Islet precursor cell (in vitro differentiated cells): ENCODE data around the gene SBF2.
A peak's percentile ranks its signal among the peaks of the same experiment; 100 is the strongest.
"Not testable (repeated sequence)": the region's sequence is repeated elsewhere in the genome, so short reads cannot be mapped to it uniquely, and the experiment has no call there.

Experiments used
- DNase-seq: peaks from one replicate; pipeline ENCODE4 v3.0.0-alpha.2; 2018

SBF2 gene

DNA sequence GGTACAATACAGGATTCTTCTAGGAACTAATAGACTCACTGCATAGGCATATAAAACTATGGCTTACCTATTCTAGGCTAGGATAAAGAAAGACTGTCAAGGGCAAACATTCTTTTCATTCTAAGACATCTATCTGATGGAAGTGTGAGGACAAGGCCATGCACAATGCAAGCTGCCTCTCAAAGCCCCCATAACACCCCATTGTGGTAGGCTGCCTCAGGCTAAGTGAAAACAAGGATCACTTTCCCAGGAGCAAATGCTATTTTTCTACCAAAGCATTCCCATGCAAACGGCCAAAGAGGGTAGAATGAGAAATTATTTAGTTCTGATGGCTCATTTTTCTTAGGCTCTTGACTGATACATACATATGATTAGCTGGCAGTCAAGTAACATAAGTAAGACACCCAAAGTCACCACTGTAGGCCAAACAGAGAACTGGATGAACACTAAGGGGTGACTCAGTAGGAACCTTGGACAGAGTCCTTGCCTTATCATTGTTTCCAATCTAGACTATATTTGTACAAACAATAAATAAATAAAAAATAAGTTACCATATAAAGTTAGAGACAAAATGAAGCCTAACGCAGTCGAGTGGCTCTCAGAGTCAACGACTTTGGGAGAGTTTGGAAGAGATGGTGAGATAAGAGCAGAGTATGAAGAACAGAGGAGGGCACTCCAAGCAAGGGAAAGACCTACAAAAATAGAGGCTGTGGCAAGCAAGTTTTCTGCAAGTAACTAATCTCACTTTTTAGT lies 303.6 kb downstream of the SBF2 start:
- DNase-seq: no peak

DNA sequence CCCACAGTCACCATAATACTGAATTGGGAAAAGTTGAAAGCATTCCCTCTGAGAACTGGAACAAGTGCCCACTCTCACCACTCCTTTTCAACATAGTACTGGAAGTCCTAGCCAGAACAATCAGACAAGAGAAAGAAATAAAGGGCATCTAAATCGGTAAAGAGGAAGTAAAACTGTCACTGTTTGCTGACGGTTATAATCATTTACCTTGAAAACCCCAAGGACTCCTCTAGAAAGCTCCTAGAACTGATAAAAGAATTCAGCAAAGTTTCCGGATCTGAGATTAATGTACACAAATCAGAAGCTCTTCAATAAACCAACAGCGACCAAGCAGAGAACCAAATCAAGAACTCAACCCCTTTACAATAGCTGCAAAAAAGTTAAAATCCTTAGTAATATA lies 306.7 kb downstream of the SBF2 start:
- not testable (repeated sequence) for DNase-seq

DNA sequence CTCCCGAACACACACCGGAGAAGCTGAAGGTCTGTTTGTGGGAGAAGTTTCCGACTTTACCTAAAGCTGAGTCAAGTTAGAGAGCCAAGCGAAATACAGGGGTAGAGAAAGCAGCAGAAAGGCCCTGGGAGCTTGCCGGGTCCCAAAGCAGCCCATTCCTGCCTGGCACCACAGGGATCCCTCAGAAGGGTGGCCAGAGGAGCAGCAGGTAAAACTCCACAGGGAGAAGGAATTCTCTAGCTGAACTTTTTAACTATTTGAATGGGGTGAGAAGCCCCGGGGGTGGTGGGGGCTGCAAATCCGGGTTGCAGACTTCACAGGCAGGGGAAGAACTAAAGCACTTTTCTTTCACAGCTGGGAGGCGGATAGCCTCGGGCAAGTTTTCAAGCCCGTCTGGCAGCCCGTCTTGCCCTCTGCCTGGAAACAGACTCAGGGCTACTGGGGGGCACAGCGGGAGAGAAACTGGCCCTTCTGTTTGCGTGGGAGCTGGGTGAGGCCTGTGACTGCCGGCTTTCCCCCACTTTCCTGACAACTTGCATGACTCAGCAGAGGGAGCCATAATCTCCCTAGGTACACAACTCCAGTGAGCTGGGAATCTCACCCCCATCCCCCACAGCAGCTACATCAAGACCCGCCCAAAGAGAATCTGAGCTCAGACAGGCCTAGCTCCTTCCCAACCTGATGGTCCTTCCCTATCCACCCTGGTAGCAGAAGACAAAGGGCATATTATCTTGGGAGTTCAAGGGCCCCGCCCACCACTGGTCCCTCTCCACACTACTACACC lies 311.0 kb downstream of the SBF2 start:
- DNase-seq: peak; percentile 86

DNA sequence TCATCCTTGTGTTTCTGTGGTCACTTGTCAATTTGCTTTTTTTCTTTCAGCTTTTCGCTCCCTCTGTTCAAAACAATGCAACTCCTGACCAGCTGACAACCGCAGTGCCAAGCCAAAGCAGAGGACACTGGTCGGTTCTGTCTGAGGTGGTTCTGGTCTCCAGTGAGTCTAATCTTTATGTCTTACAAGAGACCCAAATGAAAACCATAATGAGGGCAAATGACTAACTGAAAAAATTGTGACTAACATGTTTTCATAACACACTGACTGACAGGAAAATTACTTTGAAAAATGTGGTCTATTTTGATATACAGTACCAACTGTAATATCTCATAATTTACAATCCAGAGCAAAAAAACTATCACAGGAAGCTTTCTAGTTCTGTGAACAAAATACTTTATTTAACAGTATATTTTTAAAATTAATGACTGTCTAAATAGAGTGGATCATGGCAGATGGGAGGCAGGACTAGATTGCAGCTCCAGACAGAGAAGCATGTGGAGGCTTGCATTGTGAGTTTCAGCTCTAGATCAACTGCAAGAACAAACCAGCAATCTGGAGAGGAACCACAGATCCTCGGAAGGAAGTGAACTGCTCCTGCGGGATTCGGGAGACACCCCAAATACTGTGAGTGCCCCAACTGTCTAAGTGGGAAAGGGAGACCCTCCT lies 311.8 kb downstream of the SBF2 start:
- DNase-seq: no peak

DNA sequence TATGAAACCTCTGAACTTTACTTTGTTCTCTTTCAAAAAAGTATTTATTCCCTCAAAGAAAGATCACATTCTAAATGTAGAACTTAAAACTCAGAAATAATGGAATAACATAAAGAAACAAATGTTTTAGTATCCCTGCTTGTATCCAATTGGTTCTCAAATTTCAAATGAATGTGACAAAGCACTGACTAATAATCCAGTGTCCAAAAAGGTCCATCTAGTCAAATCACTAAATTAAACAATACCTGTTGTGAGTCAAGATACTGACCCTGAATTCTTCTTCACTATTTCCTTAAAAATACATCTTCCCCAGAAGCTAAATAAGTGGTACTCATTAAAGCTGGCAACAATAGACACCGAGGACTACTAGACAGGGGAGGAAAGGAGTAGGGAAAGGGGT lies 313.1 kb downstream of the SBF2 start:
- no peak for DNase-seq

DNA sequence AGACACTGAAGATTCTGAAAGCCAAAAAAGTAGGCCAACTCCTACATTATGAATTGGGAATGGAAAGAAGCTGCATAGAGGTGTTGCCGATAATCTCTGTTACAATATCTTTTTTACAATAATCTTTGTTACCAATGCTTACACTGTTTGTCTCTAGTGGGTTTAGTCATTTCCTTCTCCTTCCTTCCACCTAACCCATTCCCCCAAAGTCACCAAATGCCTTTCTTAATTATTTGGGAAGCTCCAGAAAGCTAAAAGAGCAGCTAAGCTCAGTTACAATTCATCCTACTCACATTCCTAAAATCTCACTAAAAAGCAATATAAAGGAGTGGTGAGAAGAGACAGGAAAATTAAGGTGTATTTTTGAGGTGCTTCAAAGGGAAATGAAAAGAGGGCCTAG lies 316.5 kb downstream of the SBF2 start:
- no peak for DNase-seq

DNA sequence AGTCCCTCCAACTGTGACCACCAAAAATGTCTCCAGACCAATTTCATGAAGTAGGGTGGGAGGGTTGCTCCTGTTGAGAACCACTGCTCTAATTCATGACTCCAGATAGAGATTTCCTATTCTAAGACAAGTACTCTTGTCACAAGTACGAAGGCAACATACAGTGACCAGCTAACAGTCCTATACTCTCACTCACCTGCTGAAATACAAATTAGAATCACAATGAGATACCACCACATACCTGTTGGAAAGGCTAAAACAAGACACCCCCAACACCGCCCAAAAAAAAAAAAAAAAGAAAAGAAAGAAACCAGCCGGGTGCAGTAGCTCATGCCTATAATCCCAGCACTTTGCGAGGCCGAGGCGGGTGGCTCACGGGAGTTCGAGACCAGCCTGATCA lies 319.6 kb downstream of the SBF2 start:
- no peak for DNase-seq

DNA sequence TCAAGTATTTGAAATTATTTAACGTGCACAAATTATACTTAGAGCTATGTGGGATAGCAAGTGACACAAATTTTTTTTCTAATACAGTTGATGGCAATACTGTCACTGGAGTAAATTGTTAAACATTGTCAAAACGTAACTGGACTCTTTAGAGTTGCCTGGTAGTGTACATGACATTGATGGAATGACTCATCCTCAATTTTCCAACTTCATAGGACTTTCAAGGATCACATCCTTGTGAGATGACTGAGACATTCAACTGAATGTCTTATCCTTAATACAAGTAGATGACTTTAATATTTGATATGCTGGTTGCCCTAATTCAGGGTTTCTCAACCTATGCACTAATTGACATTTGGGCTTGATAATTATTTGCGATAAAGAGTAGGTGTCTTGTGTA lies 320.1 kb downstream of the SBF2 start:
- DNase-seq: no peak

DNA sequence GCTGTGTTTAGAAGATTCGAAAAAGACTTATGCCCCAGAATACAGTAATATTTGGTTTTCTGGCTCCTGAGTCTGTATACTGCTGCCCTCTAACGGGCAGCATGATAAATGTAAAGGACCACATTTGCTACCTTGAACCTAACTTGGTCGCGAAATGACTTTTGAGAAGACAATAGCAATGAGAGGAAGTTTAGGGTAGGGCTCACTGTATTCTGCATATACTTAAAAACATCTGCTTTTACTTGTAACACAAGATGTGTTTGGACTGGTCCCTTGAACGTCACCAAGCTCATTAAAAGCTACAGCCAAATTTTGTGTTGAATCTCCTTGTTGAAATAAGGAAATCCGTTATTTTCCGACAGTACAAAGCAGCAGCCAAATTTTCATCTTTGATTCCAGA lies 321.0 kb downstream of the SBF2 start:
- no peak for DNase-seq

DNA sequence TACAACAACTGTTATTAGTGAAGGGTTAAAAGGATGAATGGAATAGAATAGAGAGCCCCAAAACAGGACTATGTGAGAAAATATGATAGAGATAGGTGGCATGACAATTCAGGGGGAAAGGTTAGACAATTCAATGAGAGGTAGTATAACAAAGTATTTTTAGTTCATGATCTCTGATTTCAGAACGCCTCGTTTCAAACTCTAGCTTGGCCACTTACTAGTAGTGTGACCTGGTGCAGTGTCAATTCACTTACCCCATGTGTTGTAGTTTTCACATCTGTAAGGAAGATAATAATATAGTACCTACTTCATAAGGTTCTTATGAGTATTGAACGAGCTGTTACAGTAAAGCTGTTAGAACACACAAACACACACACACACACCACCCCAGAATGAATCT lies 322.1 kb downstream of the SBF2 start:
- DNase-seq: no peak

DNA sequence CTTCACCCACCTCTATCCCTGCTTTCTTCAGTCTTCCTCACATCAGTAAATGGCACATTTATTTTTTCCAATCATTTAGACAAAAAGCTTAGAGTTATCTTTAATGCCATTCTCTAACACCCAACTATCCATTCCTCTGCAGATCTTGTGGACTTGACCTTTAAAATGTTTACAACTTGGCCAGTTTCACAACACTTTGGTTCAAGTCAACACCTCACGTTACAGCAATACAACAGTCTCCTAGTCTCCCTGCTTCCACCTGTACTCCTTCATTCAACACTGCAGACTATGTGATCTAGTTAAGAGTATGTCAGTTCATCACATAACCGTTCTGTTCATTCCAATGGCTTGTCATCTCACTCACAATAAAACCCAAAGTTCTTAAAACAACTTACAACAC lies 325.0 kb downstream of the SBF2 start:
- DNase-seq: no peak

DNA sequence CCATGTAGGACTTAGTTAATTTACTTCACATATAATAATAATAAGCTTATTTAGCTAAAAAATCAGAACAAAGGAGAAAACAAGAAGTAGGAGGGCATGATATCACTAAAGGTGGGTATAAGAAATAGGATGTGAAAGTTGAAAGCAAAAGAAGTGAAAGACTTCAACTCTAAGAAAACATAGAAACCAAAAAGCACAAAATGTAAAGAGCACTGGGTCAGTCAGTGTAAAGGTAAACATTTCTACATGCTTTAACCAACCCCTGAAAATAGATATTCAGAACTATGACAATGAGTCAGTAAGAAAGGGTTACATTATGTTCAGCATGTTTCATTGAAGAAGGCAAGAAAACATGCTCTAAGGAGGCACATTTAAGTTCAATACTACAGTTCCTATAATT lies 331.3 kb downstream of the SBF2 start:
- no peak for DNase-seq

DNA sequence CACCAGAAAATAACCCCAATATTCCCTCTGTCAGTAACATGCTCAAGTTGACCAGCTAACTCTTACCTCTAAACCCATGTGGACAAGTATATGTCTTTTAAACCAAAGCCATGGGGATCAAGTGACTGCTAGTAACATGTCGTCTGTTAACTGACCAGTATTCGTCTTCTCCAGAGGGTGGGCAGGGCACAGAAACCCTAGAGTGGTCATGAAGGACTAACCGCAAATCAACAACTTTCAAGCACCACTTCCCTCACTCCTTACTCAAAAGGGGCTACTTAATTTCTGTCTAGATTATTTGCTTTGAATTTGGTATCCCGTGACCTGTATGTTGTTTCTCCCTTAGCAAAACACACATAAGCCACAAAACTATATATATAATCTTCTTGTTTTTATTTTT lies 336.9 kb downstream of the SBF2 start:
- no peak for DNase-seq

DNA sequence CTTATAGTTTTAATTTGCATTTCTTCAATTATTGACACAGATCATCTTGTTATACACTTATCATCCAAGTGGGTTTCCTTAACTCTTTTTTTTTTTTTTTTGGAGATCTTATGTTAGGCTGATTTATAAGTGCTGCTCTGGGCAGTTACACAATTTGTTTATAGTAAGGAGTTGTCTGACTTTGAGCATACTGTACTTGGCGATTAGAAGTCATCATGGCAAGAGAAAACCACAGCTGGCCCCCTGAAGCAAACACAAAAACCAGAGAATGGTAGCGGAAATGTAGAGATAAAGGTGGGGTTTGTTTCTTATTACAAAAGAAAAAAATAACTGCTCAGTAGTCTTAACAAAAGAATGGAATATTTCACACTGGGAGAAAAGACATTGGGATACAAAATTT lies 337.5 kb downstream of the SBF2 start:
- DNase-seq: no peak

DNA sequence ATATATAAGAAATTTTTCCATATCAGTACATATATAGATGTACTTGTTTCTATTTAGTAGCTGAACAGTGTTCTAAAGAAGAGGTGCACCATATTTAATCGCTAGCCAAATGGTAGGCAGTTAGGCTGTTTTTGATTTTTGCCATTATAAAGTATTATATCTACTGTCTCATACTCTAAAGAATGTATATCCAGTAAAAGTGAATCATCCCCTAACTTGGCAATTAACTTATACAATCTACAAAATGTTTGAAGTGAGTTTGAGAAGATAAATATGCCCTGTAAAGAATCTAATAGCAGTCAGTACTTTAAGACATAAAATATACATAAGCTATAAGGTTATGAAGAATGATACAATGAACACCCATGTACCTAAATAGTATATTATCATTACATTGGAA lies 338.6 kb downstream of the SBF2 start:
- no peak for DNase-seq

DNA sequence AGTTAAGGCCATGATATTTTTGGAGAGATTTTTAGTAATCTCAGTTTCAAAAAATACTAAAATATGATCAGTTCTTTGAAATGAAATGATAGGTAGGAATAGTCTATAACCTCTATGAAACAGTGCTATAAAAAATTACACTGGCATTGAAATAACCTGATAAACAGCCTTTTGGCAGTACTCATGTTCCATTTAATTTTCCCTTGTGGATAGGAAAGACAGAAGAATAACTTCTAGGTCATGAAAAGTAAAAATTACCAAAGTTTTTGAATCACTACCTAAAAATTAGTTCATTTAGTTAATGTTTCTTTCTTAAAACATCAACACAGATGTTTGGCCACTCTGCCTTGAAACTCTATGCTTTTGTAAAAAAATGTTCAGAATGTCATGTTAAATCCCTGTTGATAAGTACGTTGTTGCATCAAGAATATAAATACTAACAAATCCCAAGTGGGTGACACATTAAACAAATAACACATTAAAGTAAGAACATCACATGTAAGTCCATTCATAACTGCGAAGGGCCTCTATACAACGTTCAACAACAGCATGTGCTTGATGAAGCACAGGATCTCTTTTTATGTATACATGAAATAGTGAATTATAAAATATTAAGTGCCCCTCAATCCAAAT lies 339.9 kb downstream of the SBF2 start:
- DNase-seq: no peak

DNA sequence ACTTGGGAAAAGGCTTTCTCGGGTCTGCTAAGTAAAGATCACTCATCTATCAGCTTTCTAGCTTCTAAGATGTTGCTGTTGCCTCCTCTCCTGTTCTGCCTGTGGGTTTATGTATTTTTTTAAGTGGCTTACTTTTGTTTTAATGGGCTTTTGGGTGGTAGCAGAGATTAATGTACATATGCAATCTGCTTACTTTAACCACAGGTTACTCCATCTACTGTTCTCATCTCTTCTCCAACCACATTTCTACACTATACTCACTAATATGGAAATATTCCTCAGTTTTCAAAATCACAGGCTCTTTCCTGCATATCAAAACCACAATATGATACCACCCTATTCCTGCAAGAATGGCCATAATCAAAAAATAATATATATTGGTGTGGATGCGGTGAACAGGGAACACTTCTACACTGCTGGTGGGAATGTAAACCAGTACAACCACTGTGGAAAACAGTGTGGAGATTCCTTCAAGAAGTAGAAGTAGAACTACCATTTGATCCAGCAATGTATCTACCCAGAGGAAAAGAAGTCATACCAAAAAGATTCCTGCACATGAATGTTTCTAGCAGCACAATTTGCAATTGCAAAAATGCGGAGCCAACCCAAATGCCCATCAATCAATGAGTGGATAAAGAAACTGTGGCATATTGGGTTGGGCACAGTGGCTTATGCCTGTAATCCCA lies 341.4 kb downstream of the SBF2 start:
- no peak for DNase-seq

DNA sequence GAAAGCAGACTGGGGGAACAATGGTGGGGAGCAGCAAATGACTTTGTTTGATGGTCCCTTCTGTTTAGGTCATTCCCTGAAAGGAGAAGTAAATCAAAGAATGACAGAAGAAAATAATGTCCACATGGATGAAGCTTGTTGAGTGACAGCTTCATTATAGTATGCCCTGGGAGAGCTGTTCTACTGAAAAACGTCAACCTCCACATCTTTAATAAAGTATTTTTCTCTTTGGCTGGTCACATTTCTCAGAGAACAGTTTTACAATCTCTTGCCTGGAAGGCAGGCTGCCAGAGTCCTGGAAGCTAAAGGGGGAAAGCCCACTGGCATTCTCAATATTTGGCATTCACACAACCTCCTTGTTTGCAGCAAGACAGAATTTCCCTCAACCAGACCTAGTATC lies 342.2 kb downstream of the SBF2 start:
- no peak for DNase-seq

DNA sequence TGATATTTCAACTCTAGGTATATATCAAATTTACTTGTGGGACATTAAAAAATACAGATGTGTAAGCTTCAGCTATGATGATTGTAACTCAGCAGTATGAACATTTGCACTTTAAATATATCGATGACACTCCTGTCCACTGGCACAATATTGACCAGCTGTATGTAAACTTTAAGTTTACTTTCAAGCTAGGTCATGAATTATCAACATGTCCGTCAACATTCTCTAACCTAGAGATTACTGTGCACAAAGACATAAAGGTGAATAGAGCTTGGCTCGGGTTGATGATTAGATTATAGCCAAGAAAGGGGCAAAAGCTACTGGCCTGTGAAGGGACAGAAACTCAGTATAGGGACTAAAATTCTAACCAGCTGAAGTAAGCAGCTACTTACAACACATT lies 343.6 kb downstream of the SBF2 start:
- DNase-seq: no peak

DNA sequence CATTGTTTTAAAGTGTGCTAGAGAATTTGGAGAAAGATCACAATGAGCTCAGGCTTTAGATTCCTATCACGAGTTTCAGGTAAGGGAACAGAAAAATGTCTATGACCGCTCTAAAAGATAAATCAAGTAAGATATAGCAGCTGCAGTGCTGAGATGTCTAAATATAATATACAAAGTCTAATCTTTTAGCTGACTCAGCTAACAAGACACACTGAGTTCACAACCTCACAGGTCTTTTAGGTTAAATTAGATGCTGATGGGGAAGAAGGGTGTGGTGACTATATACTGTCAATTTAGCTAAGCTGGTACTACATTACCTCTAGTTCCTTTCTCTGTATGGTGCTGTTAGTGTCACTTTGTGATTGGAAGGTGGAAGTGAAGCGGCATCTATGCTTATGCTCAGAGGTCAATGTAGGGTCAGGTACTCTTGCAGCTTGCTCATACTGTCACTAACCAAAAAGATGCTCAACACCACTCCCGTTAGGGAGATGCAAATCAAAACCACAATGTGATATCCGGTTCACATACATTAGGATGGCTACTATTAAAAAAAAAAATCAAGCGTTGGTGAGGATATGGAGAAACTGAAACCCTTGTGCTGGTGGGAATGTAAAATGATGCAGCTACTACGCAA lies 346.7 kb downstream of the SBF2 start:
- no peak for DNase-seq

DNA sequence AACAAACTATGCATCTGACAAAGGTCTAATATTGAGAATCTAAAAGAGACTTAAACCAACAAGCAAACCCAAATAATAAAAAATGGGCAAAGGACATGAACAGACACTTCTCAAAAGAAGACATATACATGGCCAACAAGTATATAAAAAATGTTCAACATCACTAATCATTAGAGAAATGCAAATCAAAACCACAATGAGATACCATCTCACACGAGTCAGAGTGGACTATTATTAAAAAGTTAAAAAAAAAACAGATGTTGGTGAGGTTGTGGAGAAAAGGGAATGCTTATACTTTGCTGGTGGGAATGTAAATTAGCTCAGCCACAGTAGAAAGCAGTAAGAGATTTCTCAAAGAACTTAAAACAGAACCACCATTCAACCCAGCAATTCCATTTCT lies 348.3 kb downstream of the SBF2 start:
- not testable (repeated sequence) for DNase-seq

DNA sequence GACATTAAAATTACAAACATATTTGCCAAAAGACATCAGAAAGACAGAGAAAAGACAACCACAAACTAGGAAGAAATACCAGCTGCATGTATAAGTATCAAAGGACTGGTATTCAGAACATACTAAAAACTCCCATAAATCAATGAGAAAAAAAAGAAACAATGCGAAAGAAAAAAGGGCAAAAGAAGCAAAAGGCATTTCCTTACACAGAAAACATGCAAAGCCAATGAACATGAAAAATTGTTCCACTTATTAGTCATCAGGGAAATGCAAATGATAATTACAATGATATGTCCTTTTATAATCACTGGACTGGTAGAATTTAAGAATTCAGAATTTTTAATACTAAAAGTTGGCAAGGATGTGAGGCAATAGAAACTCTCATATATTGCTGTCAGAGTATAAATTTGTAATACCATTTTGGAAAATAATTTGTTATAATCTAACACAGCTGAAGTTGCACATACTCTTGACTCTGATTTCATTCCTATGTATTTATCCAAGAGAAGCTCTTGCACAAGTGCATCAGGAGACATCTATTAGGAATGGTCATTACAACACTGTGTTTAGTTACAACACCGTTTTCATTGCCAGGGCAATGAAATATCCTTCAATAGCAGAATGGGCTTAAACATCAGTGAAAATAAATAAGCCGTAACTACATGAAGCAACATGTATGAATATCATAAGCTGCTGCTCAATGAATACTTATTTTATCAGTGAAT lies 350.5 kb downstream of the SBF2 start:
- no peak for DNase-seq
